SK-N-MC (cell line): ENCODE results near the gene CDCA4.

ENCODE experiments used
- DNase-seq: peaks from one replicate; pipeline ENCODE4 v3.0.0-alpha.2; 2011; ENCODE audit warnings: low read depth, low spot score
- H3K27ac ChIP-seq: fragments of 200-600 bp; sonication (generic); 2 replicates; pipeline ENCODE4 v1.5.1; 2016; ENCODE audit warnings: mixed run types
- H3K36me3 ChIP-seq: fragments of 200-600 bp; sonication (generic); 2 replicates; pipeline ENCODE4 v1.6.1; 2017; ENCODE audit warnings: antibody characterized with exemption, low read length, mixed read lengths; ENCODE audit not compliant: insufficient read depth
- H3K4me3 ChIP-seq: fragments of 200-600 bp; sonication (generic); 2 replicates; pipeline ENCODE4 v1.5.1; 2016
- H3K9ac ChIP-seq: fragments of 200-600 bp; sonication (generic); 2 replicates; pipeline ENCODE4 v1.8.0; 2017; ENCODE audit warnings: mixed run types, mixed read lengths; ENCODE audit not compliant: insufficient read length
- H3K9me3 ChIP-seq: fragments of 200-600 bp; sonication (generic); 2 replicates; pipeline ENCODE4 v1.6.1; 2017; ENCODE audit warnings: low read depth, mild to moderate bottlenecking, antibody characterized with exemption, low read length, moderate library complexity, mixed read lengths
- EZH2 ChIP-seq: fragments of 200-600 bp; sonication (generic); IDR thresholded peaks from one replicate; pipeline ENCODE4 v1.6.1; 2017; ENCODE audit warnings: antibody characterized with exemption
- FOXP2 ChIP-seq: optimal IDR thresholded peaks from 2 replicates; pipeline ENCODE3; 2011; ENCODE audit warnings: mild to moderate bottlenecking, moderate library complexity; ENCODE audit not compliant: insufficient read depth; ENCODE audit errors: extremely low read length, control extremely low read depth
- POLR2AphosphoS5 ChIP-seq: IDR thresholded peaks from 2 replicates; pipeline ENCODE4 v1.6.1; 2012; ENCODE audit warnings: mild to moderate bottlenecking, low read depth, low read length, borderline replicate concordance

Gene CDCA4

GRCh38 chr14:105059925-105060565 is 39.2 kb upstream of the CDCA4 start:
- no peaks in the 10 kb centered on the region for H3K36me3 ChIP-seq
- H3K27ac ChIP-seq, result no peak overlapping the region
- H3K4me3 ChIP-seq, result no peak overlapping the region
- no peak for DNase-seq
- H3K9me3 ChIP-seq, result no peaks in the 10 kb centered on the region
- TF ChIP-seq POLR2AphosphoS5 (no peak), EZH2 (no peak), FOXP2 (no peak)
- no peak overlapping the region for H3K9ac ChIP-seq

GRCh38 chr14:105059035-105059924 is 38.4 kb upstream of the CDCA4 start:
- Histone ChIP-seq H3K27ac (no peak overlapping the region), H3K36me3 (no peaks in the 10 kb centered on the region), H3K9ac (no peak overlapping the region), H3K9me3 (no peaks in the 10 kb centered on the region), H3K4me3 (no peak overlapping the region)
- no peak for DNase-seq
- TF ChIP-seq EZH2 (no peak), FOXP2 (no peak), POLR2AphosphoS5 (no peak)

GRCh38 chr14:105058521-105059034 is 37.7 kb upstream of the CDCA4 start:
- no peak for DNase-seq
- TF ChIP-seq EZH2 (no peak), POLR2AphosphoS5 (no peak), FOXP2 (no peak)
- no peak overlapping the region for H3K4me3 ChIP-seq
- no peak overlapping the region for H3K9ac ChIP-seq
- H3K9me3 ChIP-seq, result no peaks in the 10 kb centered on the region
- no peaks in the 10 kb centered on the region for H3K36me3 ChIP-seq
- no peak overlapping the region for H3K27ac ChIP-seq

- no peak for DNase-seq
- Histone ChIP-seq H3K9me3 (no peaks in the 10 kb centered on the region), H3K9ac (no peak overlapping the region), H3K4me3 (no peak overlapping the region), H3K27ac (no peak overlapping the region), H3K36me3 (no peaks in the 10 kb centered on the region)
- TF ChIP-seq EZH2, result no peak
- no peak for TF ChIP-seq FOXP2
- no peak for TF ChIP-seq POLR2AphosphoS5
Measured at GRCh38 chr14:105056303-105056831, 35.5 kb upstream of the CDCA4 start.

GRCh38 chr14:105055736-105056302 is 34.9 kb upstream of the CDCA4 start:
- TF ChIP-seq EZH2 (no peak), POLR2AphosphoS5 (no peak), FOXP2 (no peak)
- DNase-seq, result no peak
- Histone ChIP-seq H3K9me3 (no peaks in the 10 kb centered on the region), H3K36me3 (no peaks in the 10 kb centered on the region), H3K27ac (no peak overlapping the region), H3K9ac (no peak overlapping the region), H3K4me3 (no peak overlapping the region)

- no peak overlapping the region for H3K9ac ChIP-seq
- H3K4me3 ChIP-seq, result no peak overlapping the region
- no peak overlapping the region for H3K27ac ChIP-seq
- DNase-seq, result no peak
- H3K36me3 ChIP-seq, result no peaks in the 10 kb centered on the region
- TF ChIP-seq FOXP2, result no peak
- no peak for TF ChIP-seq EZH2
- no peak for TF ChIP-seq POLR2AphosphoS5
- no peaks in the 10 kb centered on the region for H3K9me3 ChIP-seq
Measured at GRCh38 chr14:105055334-105055733, 34.5 kb upstream of the CDCA4 start.

GRCh38 chr14:105053996-105054395 is 33.1 kb upstream of the CDCA4 start:
- H3K9ac ChIP-seq, result no peak overlapping the region
- H3K27ac ChIP-seq, result no peak overlapping the region
- DNase-seq, result no peak
- TF ChIP-seq FOXP2 (no peak), POLR2AphosphoS5 (no peak), EZH2 (no peak)
- no peak overlapping the region for H3K4me3 ChIP-seq
- H3K9me3 ChIP-seq, result no peaks in the 10 kb centered on the region
- H3K36me3 ChIP-seq, result no peaks in the 10 kb centered on the region

GRCh38 chr14:105053421-105053820 is 32.5 kb upstream of the CDCA4 start:
- no peak for DNase-seq
- H3K9me3 ChIP-seq, result no peaks in the 10 kb centered on the region
- no peak overlapping the region for H3K4me3 ChIP-seq
- H3K9ac ChIP-seq, result no peak overlapping the region
- H3K36me3 ChIP-seq, result no peaks in the 10 kb centered on the region
- H3K27ac ChIP-seq, result no peak overlapping the region
- no peak for TF ChIP-seq FOXP2
- TF ChIP-seq EZH2, result no peak
- TF ChIP-seq POLR2AphosphoS5, result no peak
